A673 (cell line): Measurements from ENCODE around the gene HDAC8. TPM values are rescaled to one million over a fixed set of nuclear protein-coding genes. Genes with fewer than 3 reads are reported as not detected.

Experiments
- BruUV-seq: library from RNA; stranded (reverse); fragments of 400-500 nt; replicated peaks from 2 replicates; lab custom pipeline; 2021; lab: Mats Ljungman, UMichigan
- CTCF ChIA-PET: fragments of 300-600 bp; sonication (Branson Sonifier 250); formaldehyde crosslinking; loops from one replicate; lab custom pipeline; 2022; ENCODE audit warnings: antibody characterized with exemption; lab: Charles Lee
- POLR2A ChIA-PET: fragments of 300-600 bp; sonication (Branson Sonifier 250); formaldehyde crosslinking; loops from one replicate; lab custom pipeline; 2022; ENCODE audit warnings: antibody characterized with exemption; ENCODE audit not compliant: low non-redundant PET; lab: Charles Lee
- DNase-seq: peaks from one replicate; pipeline ENCODE4 v3.0.0-alpha.2; 2015; ENCODE audit warnings: low spot score
- H3K27ac ChIP-seq: fragments of 200-600 bp; sonication (generic); 2 replicates; pipeline ENCODE4 v1.5.1; 2016; ENCODE audit warnings: mixed run types, low read depth, mild to moderate bottlenecking, mixed read lengths, antibody characterized with exemption, low read length; ENCODE audit not compliant: poor library complexity, severe bottlenecking
- H3K27me3 ChIP-seq: fragments of 200-600 bp; sonication (generic); replicated peaks from 2 replicates; pipeline ENCODE4 v1.6.1; 2017; ENCODE audit warnings: mixed run types, low read depth, mild to moderate bottlenecking, mixed read lengths, antibody characterized with exemption, low read length; ENCODE audit not compliant: insufficient read depth, poor library complexity
- H3K36me3 ChIP-seq: fragments of 200-600 bp; sonication (generic); 2 replicates; pipeline ENCODE4 v1.6.1; 2016; ENCODE audit warnings: mixed run types, mild to moderate bottlenecking, mixed read lengths, antibody characterized with exemption, low read length; ENCODE audit not compliant: insufficient read depth, poor library complexity, severe bottlenecking
- H3K4me1 ChIP-seq: fragments of 200-600 bp; sonication (generic); 2 replicates; pipeline ENCODE4 v1.6.1; 2017; ENCODE audit warnings: mixed run types, mild to moderate bottlenecking, mixed read lengths, antibody characterized with exemption, low read length; ENCODE audit not compliant: insufficient read depth, poor library complexity, severe bottlenecking
- H3K4me3 ChIP-seq: fragments of 200-600 bp; sonication (generic); 2 replicates; pipeline ENCODE4 v1.5.1; 2016; ENCODE audit warnings: low read depth, mixed run types, mild to moderate bottlenecking, mixed read lengths, low read length; ENCODE audit not compliant: poor library complexity, severe bottlenecking
- H3K9me3 ChIP-seq: fragments of 200-600 bp; sonication (generic); 2 replicates; pipeline ENCODE4 v1.6.1; 2016; ENCODE audit warnings: mixed run types, low read depth, mild to moderate bottlenecking, mixed read lengths, antibody characterized with exemption, low read length; ENCODE audit not compliant: poor library complexity, severe bottlenecking
- EZH2 ChIP-seq: fragments of 200-600 bp; sonication (generic); IDR thresholded peaks from 2 replicates; pipeline ENCODE4 v1.6.1; 2017; ENCODE audit warnings: borderline replicate concordance, low read depth, mild to moderate bottlenecking, mixed read lengths, antibody characterized with exemption, low read length; ENCODE audit not compliant: poor library complexity, severe bottlenecking
- intact Hi-C: fragments of 100-400 bp; cut with micrococcal nuclease; formaldehyde crosslinking; loops from one replicate; pipeline ENCODE4 v1.10.0; 2022; ENCODE audit not compliant: unreplicated experiment
- total RNA-seq: library from RNA; stranded (reverse); gene quantifications from 2 replicates; pipeline ENCODE4 v1.2.3, GENCODE V29; 2021
- TF ChIP-seq, protein P1 (sequence below): fragments of 300-800, 200-600 bp; sonication (generic); conservative IDR thresholded peaks from 2 replicates; pipeline ENCODE4 v1.5.1; 2017; ENCODE audit warnings: low read depth, mild to moderate bottlenecking, antibody characterized with exemption, low read length, moderate library complexity, mixed read lengths

Gene HDAC8
- total RNA-seq, 1 experiment from 2014 or later = 26.0 TPM

DNA sequence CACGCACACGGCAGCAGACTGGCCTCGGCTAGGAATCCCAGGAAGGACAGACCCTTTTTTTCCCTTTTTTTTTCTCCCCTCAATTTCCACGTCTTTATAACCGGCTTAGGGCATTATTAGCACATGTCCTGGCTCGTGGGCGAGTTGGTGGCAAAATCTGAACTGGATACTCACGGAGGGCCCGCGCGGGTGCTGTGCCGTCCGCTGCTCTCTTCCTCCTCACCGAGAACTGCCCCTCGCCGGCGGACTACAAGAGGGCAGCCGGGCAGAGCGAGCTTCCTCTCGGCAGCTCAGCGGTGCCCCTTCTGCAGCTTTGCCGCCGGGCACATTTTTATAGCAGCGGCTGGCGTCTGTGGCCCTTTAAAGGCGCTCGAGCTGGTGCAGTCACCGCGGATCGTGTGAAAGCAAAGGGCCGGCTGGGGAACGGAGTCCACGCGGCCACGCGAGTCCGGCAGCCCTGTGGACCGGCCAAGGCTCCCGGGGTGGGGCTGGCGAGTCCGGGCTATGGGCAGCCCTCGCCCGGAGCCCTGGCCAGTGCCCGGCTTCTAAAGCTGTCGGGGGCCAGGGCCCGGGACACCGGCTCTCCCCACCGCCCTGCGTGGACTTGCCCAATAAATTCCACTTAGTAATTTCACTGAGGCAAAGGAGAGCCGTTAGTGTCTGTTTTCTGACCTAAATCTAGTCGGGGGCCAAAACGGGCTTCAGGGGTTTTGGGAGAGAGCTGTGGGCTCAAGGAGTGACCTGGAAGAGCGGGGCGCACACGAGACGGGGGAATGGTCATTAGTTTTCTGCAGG, 265.6 kb downstream of the HDAC8 start:
- intact Hi-C loops = loop anchor here (5.0 to 10.0 kb wide), 2 partner anchors 65 to 238 kb away; no protein-coding TSS in a partner anchor
- POLR2A ChIA-PET = no interaction called here
- no TSS peak for BruUV-seq
- Histone ChIP-seq H3K9me3 (no peaks in the 10 kb centered on the region), H3K27me3 (peaks cover 94% of the 10 kb centered on the region), H3K4me1 (no peaks in the 10 kb centered on the region), H3K4me3 (peak overlapping the region; percentile 38), H3K36me3 (no peaks in the 10 kb centered on the region), H3K27ac (no peak overlapping the region)
- CTCF ChIA-PET = no interaction called here
- TF ChIP-seq, protein P1, sequence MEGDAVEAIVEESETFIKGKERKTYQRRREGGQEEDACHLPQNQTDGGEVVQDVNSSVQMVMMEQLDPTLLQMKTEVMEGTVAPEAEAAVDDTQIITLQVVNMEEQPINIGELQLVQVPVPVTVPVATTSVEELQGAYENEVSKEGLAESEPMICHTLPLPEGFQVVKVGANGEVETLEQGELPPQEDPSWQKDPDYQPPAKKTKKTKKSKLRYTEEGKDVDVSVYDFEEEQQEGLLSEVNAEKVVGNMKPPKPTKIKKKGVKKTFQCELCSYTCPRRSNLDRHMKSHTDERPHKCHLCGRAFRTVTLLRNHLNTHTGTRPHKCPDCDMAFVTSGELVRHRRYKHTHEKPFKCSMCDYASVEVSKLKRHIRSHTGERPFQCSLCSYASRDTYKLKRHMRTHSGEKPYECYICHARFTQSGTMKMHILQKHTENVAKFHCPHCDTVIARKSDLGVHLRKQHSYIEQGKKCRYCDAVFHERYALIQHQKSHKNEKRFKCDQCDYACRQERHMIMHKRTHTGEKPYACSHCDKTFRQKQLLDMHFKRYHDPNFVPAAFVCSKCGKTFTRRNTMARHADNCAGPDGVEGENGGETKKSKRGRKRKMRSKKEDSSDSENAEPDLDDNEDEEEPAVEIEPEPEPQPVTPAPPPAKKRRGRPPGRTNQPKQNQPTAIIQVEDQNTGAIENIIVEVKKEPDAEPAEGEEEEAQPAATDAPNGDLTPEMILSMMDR = no peak
- TF ChIP-seq EZH2 = peak; percentile 83
- DNase-seq = peak; percentile 78

DNA sequence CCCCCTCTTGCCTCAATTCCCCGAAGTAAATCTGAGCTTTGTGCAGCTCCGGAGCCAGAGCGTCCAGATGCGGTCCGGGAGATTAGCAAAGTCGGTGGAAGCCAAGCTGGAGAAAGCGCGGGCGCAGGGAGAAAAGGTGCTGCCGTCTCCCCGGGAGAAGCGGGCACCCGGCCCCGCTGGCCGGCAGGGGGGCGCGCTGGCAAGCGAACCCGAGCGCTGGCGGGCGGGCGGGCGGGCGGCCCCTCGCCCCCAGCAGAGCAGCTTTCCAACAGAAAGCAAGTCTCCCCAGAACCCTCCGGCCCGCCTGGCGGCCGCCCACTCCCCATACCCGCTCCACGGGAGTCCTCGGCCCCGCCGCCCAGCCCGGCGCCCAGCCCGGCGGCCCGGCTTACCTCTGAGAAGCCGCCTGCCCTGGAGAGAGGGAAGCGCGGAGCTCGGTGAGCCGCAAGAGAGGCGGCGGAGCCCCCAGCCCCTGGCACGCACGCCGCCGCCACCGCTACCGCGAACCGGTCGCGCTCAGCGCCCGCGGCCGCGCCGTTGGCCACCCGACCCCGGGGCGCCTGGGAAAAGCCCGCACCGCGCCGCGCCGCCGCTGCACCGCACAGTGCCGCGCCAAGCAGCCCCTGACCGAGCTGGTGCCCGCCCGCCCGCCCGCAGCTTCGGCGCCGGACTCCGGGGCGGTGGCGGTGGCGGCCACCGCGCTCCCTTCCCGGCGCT, 266.4 kb downstream of the HDAC8 start:
- Histone ChIP-seq H3K9me3 (no peaks in the 10 kb centered on the region), H3K4me1 (no peaks in the 10 kb centered on the region), H3K27ac (no peak overlapping the region), H3K36me3 (no peaks in the 10 kb centered on the region), H3K4me3 (peak overlapping the region; percentile 38), H3K27me3 (peaks cover 86% of the 10 kb centered on the region)
- intact Hi-C loops = loop anchor here (5.0 to 10.0 kb wide), 2 partner anchors 64 to 239 kb away; no protein-coding TSS in a partner anchor
- POLR2A ChIA-PET = no interaction called here
- peak; percentile 40 for DNase-seq
- CTCF ChIA-PET = interaction anchor here (0.7 kb wide), 1 partner anchor 48 kb away, joined by 4 read pairs; no protein-coding TSS in a partner anchor
- no TSS peak for BruUV-seq
- TF ChIP-seq EZH2 = peak; percentile 2
- TF ChIP-seq, protein P1 = no peak

DNA sequence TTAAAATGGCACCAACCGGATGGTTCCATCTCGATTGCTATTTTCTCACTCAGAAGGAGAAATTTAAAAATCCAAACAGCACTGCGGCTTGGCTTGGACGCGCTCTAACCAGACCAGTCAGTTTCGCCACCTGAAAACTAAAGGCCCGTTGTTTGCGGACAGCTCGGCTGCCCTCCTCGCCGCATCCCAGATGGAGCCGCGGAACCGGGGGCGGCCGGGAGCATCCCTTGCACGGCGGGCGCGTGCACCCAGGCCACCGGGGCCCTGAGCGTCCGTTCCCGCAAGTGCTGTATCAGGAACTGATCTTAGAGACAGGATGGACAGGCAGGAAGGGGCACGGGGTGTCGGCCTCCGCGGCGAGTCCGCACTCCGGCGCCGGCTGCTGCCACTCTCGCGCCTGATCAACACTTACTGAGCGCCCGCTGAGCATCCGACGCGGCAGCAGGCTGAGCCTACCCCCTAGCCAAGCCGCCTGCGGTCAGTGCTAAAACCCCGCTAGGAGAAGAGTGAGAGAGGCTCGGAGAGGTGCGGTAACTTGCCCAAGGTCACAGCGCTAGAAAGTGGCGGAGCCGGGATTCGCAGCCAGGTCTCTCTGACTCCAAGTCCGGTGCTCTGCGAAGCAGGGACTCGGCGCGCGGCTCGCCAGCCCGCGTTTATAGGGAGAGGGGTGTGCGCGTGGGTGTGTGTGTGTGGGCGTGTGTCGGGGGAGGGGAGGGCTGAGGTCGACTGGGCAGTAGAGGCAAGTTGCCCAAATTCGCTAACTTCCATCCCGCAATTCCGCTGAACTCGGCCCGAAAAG, 267.2 kb downstream of the HDAC8 start, which contains the start of gene CITED1:
Gene CITED1 (minus strand): TSS at position 629 of the 799 bp plus-strand sequence. CDS start 3,045 bp downstream, outside the sequence.
- CTCF ChIA-PET = interaction anchor here (0.7 kb wide), 1 partner anchor 48 kb away, joined by 4 read pairs; no protein-coding TSS in a partner anchor
- H3K36me3 ChIP-seq = no peaks in the 10 kb centered on the region
- peaks cover 85% of the 10 kb centered on the region for H3K27me3 ChIP-seq
- DNase-seq = peak; percentile 13
- H3K27ac ChIP-seq = no peak within 1 kb of the TSS
- TF ChIP-seq, protein P1 = no peak
- peak; percentile 95 for TF ChIP-seq EZH2
- no TSS peak for BruUV-seq
- H3K9me3 ChIP-seq = no peaks in the 10 kb centered on the region
- POLR2A ChIA-PET = no interaction called here
- peak within 1 kb of the TSS; percentile 38 for H3K4me3 ChIP-seq
- H3K4me1 ChIP-seq = no peaks in the 10 kb centered on the region
- intact Hi-C loops = loop anchor here (5.0 to 10.0 kb wide), 2 partner anchors 63 to 239 kb away; no protein-coding TSS in a partner anchor
